ENCODE measurements around the gene KLHL13.

DNA sequence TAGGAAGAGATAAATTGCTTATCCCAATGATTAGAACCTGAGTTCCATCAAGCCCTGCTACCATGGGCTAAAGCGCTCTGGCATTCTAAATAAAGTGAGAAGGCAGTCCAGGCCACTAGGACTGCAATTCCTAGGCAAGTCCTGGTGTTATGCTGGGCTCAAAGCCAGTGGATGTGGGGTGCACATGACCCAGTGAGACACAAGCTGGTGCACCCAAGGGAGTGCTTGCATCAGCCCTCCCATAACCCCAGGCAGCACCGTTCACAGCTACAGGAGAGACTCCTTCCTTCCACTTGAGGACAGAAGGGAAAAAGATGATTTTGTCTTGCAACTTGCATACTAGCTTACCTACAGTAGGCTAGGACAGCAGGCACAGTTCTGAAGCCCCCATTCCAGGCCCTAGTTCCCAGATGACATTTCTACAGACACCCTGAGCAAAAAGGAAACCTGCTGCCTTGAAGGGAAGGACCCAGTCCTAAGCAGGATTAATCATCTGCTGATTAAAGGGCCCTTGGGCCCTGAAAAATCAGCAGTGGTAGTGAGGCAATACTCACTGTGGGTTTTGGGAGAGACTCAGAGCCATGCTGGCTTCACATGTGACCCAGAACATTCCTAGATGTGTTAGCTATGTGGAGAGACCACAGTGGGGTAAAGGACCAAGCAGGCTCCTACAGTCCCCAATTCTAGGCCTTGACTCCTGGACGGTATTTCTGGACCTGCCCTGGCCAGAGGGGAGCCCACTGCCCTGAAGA is 77.8 kb downstream of the KLHL13 start:
- TF ChIP-seq POLR2A (IDR thresholded peaks at IDR 0.05; ENCODE audit: low read length) = no peak
- no peak for TF ChIP-seq GATA1 (IDR thresholded peaks at IDR 0.05; ENCODE audit: low read depth, low read length)

All from erythroblast (primary cell).